Fibroblast of lung (primary cell): ENCODE results near the gene SLC4A2.

Experiments
- CTCF ChIP-seq, 2 donors: IDR thresholded peaks in 1 of 2; conservative IDR thresholded peaks in 1 of 2; 1 replicate in 1 of 2; 2 replicates in 1 of 2; pipeline ENCODE4 v1.5.1; 2011 to 2012; ENCODE audit warnings: low read length in 2 of 2, control low read depth in 1 of 2, inconsistent platforms in 1 of 2, low read depth in 1 of 2, mild to moderate bottlenecking in 1 of 2
- EZH2 ChIP-seq: IDR thresholded peaks from 2 replicates; pipeline ENCODE4 v1.5.1; 2012; ENCODE audit warnings: low read length, control low read depth, mild to moderate bottlenecking; ENCODE audit errors: missing control alignments

GRCh38 chr7:151086802-151087244 is 27.4 kb downstream of the SLC4A2 start:
- TF ChIP-seq CTCF (conservative IDR thresholded peaks at IDR 0.05 in 1 of 2, IDR thresholded peaks at IDR 0.05 in 1 of 2; ENCODE audit: low read depth in 1 of 2, low read length in 2 of 2) (no peak), EZH2 (no peak)
